Type B pancreatic cell (in vitro differentiated cells): ENCODE results near the gene PFKP. TPM values are rescaled to one million over a fixed set of nuclear protein-coding genes. Genes with fewer than 3 reads are reported as not detected.
A peak's percentile ranks its signal among the peaks of the same experiment; 100 is the strongest.

Experiments
- DNase-seq: peaks from one replicate; pipeline ENCODE4 v3.0.0; 2021; ENCODE audit warnings: mixed read lengths; ENCODE audit not compliant: unreplicated experiment; ENCODE audit errors: extremely low spot score
- H3K27ac Mint-ChIP-seq: 2 replicates; pipeline ENCODE4 v1.8.0; 2021; ENCODE audit warnings: mild to moderate bottlenecking, mixed read lengths
- H3K27me3 Mint-ChIP-seq: 2 replicates; pipeline ENCODE4 v1.8.0; 2021; ENCODE audit warnings: mixed read lengths
- H3K36me3 Mint-ChIP-seq: 2 replicates; pipeline ENCODE4 v1.8.0; 2021; ENCODE audit warnings: mixed read lengths
- H3K4me1 Mint-ChIP-seq: one replicate; pipeline ENCODE4 v1.8.0; 2021; ENCODE audit warnings: mixed read lengths; ENCODE audit not compliant: unreplicated experiment
- H3K4me3 Mint-ChIP-seq: 2 replicates; pipeline ENCODE4 v1.8.0; 2021; ENCODE audit warnings: mild to moderate bottlenecking, mixed read lengths
- H3K9me3 Mint-ChIP-seq: 2 replicates; pipeline ENCODE4 v1.8.0; 2021; ENCODE audit warnings: mixed read lengths
- total RNA-seq: library from RNA; stranded (reverse); gene quantifications from 2 replicates; pipeline ENCODE4 v1.2.1, GENCODE V29; 2021; ENCODE audit warnings: low replicate concordance
- TF ChIP-seq, protein P1 (sequence below): fragments of 200-600 bp; sonication (generic); conservative IDR thresholded peaks from 2 replicates; pipeline ENCODE4 v1.5.0; 2021; ENCODE audit warnings: antibody characterized with exemption, mild to moderate bottlenecking

Gene PFKP
- total RNA-seq, 1 donor from 2014 or later: 48.8 TPM

DNA sequence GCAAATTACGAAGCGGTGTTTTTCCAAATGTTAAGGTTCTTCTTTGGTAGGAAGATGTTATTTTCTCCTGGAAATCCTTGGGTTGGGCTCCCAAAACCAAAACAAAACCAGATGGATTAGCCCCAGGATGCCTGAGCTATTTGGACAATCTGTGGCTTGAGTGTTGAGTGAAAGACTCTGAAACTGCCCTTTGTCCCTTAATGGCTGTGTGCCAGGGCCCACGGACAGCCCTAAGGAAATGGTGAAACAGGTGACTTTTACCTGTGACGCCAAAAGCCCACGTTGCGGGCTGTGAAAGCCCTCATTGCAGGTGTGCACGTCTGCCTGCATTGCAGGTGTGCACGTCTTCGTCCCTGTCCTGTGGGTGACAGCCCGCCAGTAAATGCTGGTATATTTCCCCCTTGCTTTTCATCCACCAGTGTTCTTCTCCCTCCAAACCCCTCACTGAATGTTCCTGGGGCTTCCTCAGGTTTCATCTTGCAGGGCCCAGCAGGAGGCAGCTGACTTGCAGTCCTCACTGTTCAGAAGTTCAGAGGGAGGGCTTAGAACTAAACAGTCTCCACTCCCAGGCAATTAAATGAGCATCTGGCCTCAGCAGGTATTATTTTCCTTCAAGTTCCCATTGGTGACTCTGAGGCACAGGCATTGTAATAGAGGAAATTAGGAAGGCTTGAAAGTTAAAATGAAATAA is 10.7 kb downstream of the PFKP start:
- TF ChIP-seq, protein P1, sequence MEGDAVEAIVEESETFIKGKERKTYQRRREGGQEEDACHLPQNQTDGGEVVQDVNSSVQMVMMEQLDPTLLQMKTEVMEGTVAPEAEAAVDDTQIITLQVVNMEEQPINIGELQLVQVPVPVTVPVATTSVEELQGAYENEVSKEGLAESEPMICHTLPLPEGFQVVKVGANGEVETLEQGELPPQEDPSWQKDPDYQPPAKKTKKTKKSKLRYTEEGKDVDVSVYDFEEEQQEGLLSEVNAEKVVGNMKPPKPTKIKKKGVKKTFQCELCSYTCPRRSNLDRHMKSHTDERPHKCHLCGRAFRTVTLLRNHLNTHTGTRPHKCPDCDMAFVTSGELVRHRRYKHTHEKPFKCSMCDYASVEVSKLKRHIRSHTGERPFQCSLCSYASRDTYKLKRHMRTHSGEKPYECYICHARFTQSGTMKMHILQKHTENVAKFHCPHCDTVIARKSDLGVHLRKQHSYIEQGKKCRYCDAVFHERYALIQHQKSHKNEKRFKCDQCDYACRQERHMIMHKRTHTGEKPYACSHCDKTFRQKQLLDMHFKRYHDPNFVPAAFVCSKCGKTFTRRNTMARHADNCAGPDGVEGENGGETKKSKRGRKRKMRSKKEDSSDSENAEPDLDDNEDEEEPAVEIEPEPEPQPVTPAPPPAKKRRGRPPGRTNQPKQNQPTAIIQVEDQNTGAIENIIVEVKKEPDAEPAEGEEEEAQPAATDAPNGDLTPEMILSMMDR: no peak
- H3K4me1 Mint-ChIP-seq: peaks cover 28% of the 10 kb centered on the region
- peaks cover 2% of the 10 kb centered on the region for H3K36me3 Mint-ChIP-seq
- peak overlapping the region; percentile 12 for H3K27ac Mint-ChIP-seq
- no peak for DNase-seq
- no peaks in the 10 kb centered on the region for H3K27me3 Mint-ChIP-seq
- H3K9me3 Mint-ChIP-seq: no peaks in the 10 kb centered on the region
- peak overlapping the region; percentile 25 for H3K4me3 Mint-ChIP-seq

DNA sequence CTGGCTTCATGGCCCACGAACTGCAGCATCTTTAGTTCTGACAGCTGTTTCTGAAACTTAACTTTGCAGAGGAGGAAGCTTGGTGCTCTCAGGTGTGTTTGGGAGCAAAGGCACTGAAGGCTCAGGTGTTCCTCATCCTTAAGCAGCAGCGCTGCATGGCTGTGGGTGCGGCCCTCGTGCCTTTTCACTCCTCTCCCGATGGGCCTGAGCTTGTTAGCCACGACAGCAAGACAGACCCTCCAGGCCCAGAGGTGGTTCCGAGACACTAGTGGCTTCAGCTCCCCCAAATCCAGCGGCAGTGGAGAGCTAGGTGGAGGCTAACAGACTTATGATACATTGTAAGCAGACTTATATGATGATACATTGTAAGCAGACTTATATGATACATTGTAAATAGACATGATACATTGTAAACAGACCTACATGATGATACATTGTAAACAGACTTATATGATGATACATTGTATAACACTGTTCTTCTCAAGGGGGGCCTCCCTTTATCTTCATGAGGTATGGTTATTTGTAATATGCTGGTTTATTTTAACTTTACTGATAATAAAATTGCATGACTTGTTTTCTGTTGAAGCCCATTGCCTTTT is 14.1 kb downstream of the PFKP start:
- Mint-ChIP-seq H3K4me1 (peaks cover 15% of the 10 kb centered on the region), H3K36me3 (peaks cover 7% of the 10 kb centered on the region), H3K27ac (no peak overlapping the region), H3K9me3 (no peaks in the 10 kb centered on the region), H3K27me3 (no peaks in the 10 kb centered on the region), H3K4me3 (no peak overlapping the region)
- no peak for DNase-seq
- TF ChIP-seq, protein P1: no peak

DNA sequence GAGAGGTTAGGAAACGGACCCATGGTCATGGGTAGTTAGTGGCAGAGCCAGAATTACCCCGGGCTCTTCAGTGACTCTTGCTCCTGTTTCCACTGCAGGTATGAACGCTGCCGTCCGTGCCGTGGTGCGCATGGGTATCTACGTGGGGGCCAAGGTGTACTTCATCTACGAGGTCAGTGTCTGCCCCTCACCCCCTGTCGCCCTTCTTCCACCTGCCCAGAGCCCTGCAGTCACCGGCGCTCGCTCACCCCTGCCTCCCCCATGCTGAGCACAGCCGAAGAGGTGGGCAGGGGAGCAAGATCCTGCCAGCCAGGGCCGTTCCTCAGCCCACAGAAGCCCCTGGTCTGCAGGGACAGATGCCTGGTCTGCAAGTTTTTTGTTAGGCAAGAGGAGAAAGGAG is 14.9 kb downstream of the PFKP start:
- no peak for DNase-seq
- no peaks in the 10 kb centered on the region for H3K9me3 Mint-ChIP-seq
- H3K27me3 Mint-ChIP-seq: no peaks in the 10 kb centered on the region
- H3K4me3 Mint-ChIP-seq: no peak overlapping the region
- peaks cover 7% of the 10 kb centered on the region for H3K36me3 Mint-ChIP-seq
- peaks cover 11% of the 10 kb centered on the region for H3K4me1 Mint-ChIP-seq
- TF ChIP-seq, protein P1: no peak
- no peak overlapping the region for H3K27ac Mint-ChIP-seq

DNA sequence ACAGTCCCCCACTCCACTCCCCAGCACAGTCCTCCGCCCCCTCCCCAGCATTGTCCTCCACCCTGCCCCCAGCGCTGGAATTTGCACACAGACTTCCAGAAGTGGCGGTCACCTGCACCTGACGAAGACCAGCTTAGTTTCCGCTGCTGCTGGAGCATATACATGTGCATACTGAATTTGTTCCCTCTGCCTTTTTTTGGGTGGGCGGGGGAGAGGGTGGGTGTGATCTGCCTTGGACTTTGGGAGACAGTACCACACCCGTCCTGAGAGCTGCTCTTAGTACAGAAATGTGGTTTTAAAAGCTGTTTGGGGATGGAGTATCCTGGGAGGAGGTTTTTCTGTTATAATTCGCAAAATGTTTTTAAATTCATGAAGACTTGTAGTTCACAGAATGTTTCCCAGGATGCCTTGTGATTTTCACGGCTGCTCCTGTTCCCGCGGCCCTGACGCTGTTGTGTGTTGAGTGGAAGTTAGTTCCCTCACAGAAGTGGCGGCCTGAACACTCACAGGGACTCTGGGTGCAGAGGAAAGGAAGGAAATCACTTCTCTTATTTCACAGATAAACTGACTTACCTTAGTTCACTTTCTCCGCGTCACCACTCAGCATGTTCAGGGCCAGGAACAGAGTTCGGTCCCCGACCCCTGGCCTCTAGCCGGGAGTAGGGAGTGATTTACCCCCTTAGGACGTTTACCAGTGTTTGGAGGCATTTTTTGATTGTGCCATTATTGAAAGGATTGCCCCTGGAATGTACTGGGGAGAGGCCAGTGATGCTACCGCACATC is 18.6 kb downstream of the PFKP start:
- TF ChIP-seq, protein P1: no peak
- Mint-ChIP-seq H3K4me1 (peaks cover 1% of the 10 kb centered on the region), H3K27me3 (no peaks in the 10 kb centered on the region), H3K36me3 (peaks cover 7% of the 10 kb centered on the region), H3K9me3 (no peaks in the 10 kb centered on the region), H3K4me3 (no peak overlapping the region), H3K27ac (peak overlapping the region; percentile 18)
- no peak for DNase-seq

DNA sequence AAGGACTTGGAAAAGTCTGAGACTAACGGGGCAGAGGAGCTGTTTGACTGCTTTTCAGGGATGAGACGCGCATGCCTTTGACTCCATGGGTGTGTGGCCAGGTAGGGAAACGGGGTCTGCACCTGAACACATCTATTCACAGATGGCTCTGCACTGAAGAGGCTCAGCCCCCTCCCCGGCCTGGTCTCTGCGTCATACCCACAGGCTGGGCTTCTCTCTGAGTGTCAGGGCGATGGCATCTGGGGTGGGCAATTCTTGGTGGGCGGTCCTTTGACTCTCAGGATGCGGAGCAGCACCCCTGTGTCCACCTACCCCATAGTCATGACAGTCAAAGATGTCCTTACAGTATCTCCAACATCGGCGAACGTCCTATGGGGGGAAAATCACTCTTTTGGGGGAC is 23.0 kb downstream of the PFKP start:
- H3K27ac Mint-ChIP-seq: no peak overlapping the region
- peaks cover 12% of the 10 kb centered on the region for H3K36me3 Mint-ChIP-seq
- H3K4me3 Mint-ChIP-seq: no peak overlapping the region
- no peaks in the 10 kb centered on the region for H3K27me3 Mint-ChIP-seq
- no peaks in the 10 kb centered on the region for H3K9me3 Mint-ChIP-seq
- no peak for DNase-seq
- H3K4me1 Mint-ChIP-seq: peaks cover 18% of the 10 kb centered on the region
- TF ChIP-seq, protein P1: no peak
